Measurements from ENCODE around the gene ABTB1. TPM values are rescaled to one million over a fixed set of nuclear protein-coding genes. Genes with fewer than 3 reads are reported as not detected.

The ABTB1 gene
- total RNA-seq, 1 experiment from 2014 or later, result 12.5 TPM

GRCh38 chr3:127714866-127715265, 42.1 kb downstream of the ABTB1 start (continued):
- no peak for TF ChIP-seq GABPB1 (CRISPR knock-in tag; IDR thresholded peaks at IDR 0.05)
- TF ChIP-seq NR2C2 (CRISPR knock-in tag; IDR thresholded peaks at IDR 0.05), result no peak
- TF ChIP-seq JAZF1 (CRISPR knock-in tag; IDR thresholded peaks at IDR 0.05), result no peak
- no peak for TF ChIP-seq NFE2L1 (CRISPR knock-in tag; IDR thresholded peaks at IDR 0.05)

DNA sequence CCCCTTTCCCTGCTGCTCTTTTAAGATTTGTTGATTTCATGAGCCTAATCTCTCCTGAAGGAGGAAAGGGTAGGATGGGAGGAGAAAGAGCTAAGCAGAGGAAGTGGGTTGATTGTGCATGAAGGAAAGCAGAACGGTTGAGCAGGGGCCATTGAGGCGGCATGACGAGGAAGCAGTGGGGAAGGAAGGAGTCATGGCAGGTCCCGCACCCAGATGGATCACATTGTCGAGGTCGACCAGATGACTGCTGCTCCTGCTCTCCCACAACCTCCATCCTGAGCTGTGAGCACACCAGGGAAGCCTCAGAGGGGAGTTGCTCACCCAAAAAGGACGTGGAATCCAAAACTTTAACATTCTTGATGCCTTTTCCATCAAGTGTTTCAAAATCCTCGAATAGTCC, 42.8 kb downstream of the ABTB1 start:
- H3K36me3 Mint-ChIP-seq, result no peaks in the 10 kb centered on the region
- no peak overlapping the region for H3K27ac Mint-ChIP-seq
- TF ChIP-seq FOXK1 (CRISPR knock-in tag; IDR thresholded peaks at IDR 0.05) (no peak), MYBL2 (CRISPR knock-in tag; IDR thresholded peaks at IDR 0.05) (no peak), ZNF425 (CRISPR knock-in tag; conservative IDR thresholded peaks at IDR 0.05) (no peak), ZNF219 (CRISPR knock-in tag; IDR thresholded peaks at IDR 0.05; ENCODE audit: borderline replicate concordance) (no peak), JAZF1 (CRISPR knock-in tag; IDR thresholded peaks at IDR 0.05) (no peak), ZNF396 (CRISPR knock-in tag; IDR thresholded peaks at IDR 0.05; ENCODE audit: borderline replicate concordance) (no peak), RELA (CRISPR knock-in tag; IDR thresholded peaks at IDR 0.05; ENCODE audit: borderline replicate concordance) (no peak), HMGA2 (CRISPR knock-in tag; IDR thresholded peaks at IDR 0.05) (no peak), NFYB (CRISPR knock-in tag; conservative IDR thresholded peaks at IDR 0.05; ENCODE audit: low read depth) (no peak), CREM (CRISPR knock-in tag; IDR thresholded peaks at IDR 0.05) (no peak), ETV6 (CRISPR knock-in tag; IDR thresholded peaks at IDR 0.05) (no peak)
- DNase-seq (ENCODE audit: low spot score), result no peak
- H3K4me3 Mint-ChIP-seq, result no peak overlapping the region
- H3K27me3 Mint-ChIP-seq (ENCODE audit: low read depth), result no peaks in the 10 kb centered on the region; the same call in 1 of the 2 replicates
- ChIA-PET CTCF (interaction anchor here (1.1 kb wide), 1 partner anchor 19 kb away, joined by 4 read pairs; no protein-coding TSS in a partner anchor), POLR2A (no interaction called here)
- H3K4me1 Mint-ChIP-seq, result peaks cover 21% of the 10 kb centered on the region
- no peaks in the 10 kb centered on the region for H3K9me3 Mint-ChIP-seq
- ATAC-seq, result no peak

GRCh38 chr3:127716384-127716783, 43.6 kb downstream of the ABTB1 start:
- ChIA-PET CTCF (interaction anchor here (0.7 to 1.2 kb wide), 2 partner anchors 25 to 75 kb away, joined by 3 read pairs; no protein-coding TSS in a partner anchor), POLR2A (no interaction called here)
- no peak overlapping the region for H3K27ac Mint-ChIP-seq
- no peaks in the 10 kb centered on the region for H3K36me3 Mint-ChIP-seq
- no peak for DNase-seq (ENCODE audit: low spot score)
- peaks cover 15% of the 10 kb centered on the region for H3K4me1 Mint-ChIP-seq
- no peaks in the 10 kb centered on the region; the same call in 1 of the 2 replicates for H3K27me3 Mint-ChIP-seq (ENCODE audit: low read depth)
- H3K9me3 Mint-ChIP-seq, result no peaks in the 10 kb centered on the region
- H3K4me3 Mint-ChIP-seq, result no peak overlapping the region
- no peak for ATAC-seq
- TF ChIP-seq ESRRA (CRISPR knock-in tag; IDR thresholded peaks at IDR 0.05; ENCODE audit: borderline replicate concordance) (no peak), ZNF219 (CRISPR knock-in tag; IDR thresholded peaks at IDR 0.05; ENCODE audit: borderline replicate concordance) (no peak), ETV6 (CRISPR knock-in tag; IDR thresholded peaks at IDR 0.05) (no peak), IRF2 (CRISPR knock-in tag; IDR thresholded peaks at IDR 0.05; ENCODE audit: borderline replicate concordance, low read depth) (no peak), RORB (CRISPR knock-in tag; IDR thresholded peaks at IDR 0.05) (no peak), NR3C1 (CRISPR knock-in tag; conservative IDR thresholded peaks at IDR 0.05; ENCODE audit: low read depth) (no peak), SP1 (CRISPR knock-in tag; conservative IDR thresholded peaks at IDR 0.05) (no peak), ZNF317 (CRISPR knock-in tag; IDR thresholded peaks at IDR 0.05; ENCODE audit: borderline replicate concordance, low read depth) (no peak), KAT7 (CRISPR knock-in tag; IDR thresholded peaks at IDR 0.05; ENCODE audit: borderline replicate concordance) (no peak), ZNF425 (CRISPR knock-in tag; conservative IDR thresholded peaks at IDR 0.05) (no peak), ZNF232 (CRISPR knock-in tag; IDR thresholded peaks at IDR 0.05) (no peak), SOX15 (CRISPR knock-in tag; IDR thresholded peaks at IDR 0.05) (no peak), MXD4 (CRISPR knock-in tag; IDR thresholded peaks at IDR 0.05; ENCODE audit: borderline replicate concordance) (no peak), HMGXB4 (CRISPR knock-in tag; IDR thresholded peaks at IDR 0.05) (no peak), RELA (CRISPR knock-in tag; IDR thresholded peaks at IDR 0.05; ENCODE audit: borderline replicate concordance) (no peak)
- TF ChIP-seq, protein P1, sequence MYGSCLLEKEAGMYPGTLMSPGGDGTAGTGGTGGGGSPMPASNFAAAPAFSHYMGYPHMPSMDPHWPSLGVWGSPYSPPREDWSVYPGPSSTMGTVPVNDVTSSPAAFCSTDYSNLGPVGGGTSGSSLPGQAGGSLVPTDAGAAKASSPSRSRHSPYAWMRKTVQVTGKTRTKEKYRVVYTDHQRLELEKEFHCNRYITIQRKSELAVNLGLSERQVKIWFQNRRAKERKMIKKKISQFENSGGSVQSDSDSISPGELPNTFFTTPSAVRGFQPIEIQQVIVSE (CRISPR knock-in tag; IDR thresholded peaks at IDR 0.05; ENCODE audit: borderline replicate concordance), result no peak
- TF ChIP-seq, protein P2, sequence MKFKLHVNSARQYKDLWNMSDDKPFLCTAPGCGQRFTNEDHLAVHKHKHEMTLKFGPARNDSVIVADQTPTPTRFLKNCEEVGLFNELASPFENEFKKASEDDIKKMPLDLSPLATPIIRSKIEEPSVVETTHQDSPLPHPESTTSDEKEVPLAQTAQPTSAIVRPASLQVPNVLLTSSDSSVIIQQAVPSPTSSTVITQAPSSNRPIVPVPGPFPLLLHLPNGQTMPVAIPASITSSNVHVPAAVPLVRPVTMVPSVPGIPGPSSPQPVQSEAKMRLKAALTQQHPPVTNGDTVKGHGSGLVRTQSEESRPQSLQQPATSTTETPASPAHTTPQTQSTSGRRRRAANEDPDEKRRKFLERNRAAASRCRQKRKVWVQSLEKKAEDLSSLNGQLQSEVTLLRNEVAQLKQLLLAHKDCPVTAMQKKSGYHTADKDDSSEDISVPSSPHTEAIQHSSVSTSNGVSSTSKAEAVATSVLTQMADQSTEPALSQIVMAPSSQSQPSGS (CRISPR knock-in tag; IDR thresholded peaks at IDR 0.05; ENCODE audit: borderline replicate concordance, low read depth), result no peak
